Measurements from ENCODE around the gene CDH13.

DNA sequence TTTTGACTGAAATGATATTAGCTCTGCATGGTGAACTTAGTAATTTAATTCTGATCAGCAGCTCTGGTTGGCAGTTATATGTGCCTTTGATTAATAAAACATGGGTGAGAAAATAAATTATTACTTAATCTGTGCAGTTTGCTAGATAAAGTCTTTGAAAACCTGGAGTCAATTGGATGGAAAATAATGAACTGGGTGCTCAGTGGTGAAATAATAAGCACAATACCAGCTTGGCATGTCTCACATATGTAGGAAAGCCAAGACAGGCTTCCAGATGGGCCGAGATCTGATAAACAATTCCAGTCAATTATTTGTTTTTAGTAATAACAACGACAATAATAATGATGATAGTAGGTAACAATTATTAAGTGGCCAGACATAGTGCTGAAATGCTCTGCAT, 326.7 kb downstream of the CDH13 start:
- TF ChIP-seq, protein P1, sequence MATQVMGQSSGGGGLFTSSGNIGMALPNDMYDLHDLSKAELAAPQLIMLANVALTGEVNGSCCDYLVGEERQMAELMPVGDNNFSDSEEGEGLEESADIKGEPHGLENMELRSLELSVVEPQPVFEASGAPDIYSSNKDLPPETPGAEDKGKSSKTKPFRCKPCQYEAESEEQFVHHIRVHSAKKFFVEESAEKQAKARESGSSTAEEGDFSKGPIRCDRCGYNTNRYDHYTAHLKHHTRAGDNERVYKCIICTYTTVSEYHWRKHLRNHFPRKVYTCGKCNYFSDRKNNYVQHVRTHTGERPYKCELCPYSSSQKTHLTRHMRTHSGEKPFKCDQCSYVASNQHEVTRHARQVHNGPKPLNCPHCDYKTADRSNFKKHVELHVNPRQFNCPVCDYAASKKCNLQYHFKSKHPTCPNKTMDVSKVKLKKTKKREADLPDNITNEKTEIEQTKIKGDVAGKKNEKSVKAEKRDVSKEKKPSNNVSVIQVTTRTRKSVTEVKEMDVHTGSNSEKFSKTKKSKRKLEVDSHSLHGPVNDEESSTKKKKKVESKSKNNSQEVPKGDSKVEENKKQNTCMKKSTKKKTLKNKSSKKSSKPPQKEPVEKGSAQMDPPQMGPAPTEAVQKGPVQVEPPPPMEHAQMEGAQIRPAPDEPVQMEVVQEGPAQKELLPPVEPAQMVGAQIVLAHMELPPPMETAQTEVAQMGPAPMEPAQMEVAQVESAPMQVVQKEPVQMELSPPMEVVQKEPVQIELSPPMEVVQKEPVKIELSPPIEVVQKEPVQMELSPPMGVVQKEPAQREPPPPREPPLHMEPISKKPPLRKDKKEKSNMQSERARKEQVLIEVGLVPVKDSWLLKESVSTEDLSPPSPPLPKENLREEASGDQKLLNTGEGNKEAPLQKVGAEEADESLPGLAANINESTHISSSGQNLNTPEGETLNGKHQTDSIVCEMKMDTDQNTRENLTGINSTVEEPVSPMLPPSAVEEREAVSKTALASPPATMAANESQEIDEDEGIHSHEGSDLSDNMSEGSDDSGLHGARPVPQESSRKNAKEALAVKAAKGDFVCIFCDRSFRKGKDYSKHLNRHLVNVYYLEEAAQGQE (IDR thresholded peaks at IDR 0.05; ENCODE audit: insufficient read depth in 1 of 2, low read depth in 2 of 2, low read length in 2 of 2): no peak
- no peak for TF ChIP-seq TAF1 (IDR thresholded peaks at IDR 0.05; ENCODE audit: borderline replicate concordance, insufficient read depth, low read length)
- no peak for TF ChIP-seq SIN3A (IDR thresholded peaks at IDR 0.05; ENCODE audit: borderline replicate concordance, insufficient read depth, low read length)
